Neural cell (in vitro differentiated cells): ENCODE measurements around the gene ABO.

Source experiments
- CTCF ChIP-seq: fragments of 450-650 bp; IDR thresholded peaks from 2 replicates; pipeline ENCODE4 v1.5.1; 2014; ENCODE audit warnings: antibody characterized with exemption, mild to moderate bottlenecking, moderate library complexity; ENCODE audit not compliant: poor library complexity, severe bottlenecking
- EP300 ChIP-seq: fragments of 450-650 bp; conservative IDR thresholded peaks from 2 replicates; pipeline ENCODE4 v1.6.1; 2014; ENCODE audit warnings: antibody characterized with exemption, mild to moderate bottlenecking, moderate library complexity; ENCODE audit not compliant: poor library complexity, severe bottlenecking
- EZH2 ChIP-seq: fragments of 200-600, 300-800 bp; shearing (Covaris generic), sonication (generic); IDR thresholded peaks from 2 replicates; pipeline ENCODE4 v1.6.1; 2014; ENCODE audit warnings: antibody characterized with exemption, low read length, borderline replicate concordance, mild to moderate bottlenecking; ENCODE audit not compliant: insufficient read depth, poor library complexity, severe bottlenecking
- POLR2AphosphoS5 ChIP-seq: IDR thresholded peaks from 2 replicates; pipeline ENCODE4 v1.6.1; 2012
- RAD21 ChIP-seq: fragments of 450-650 bp; conservative IDR thresholded peaks from 2 replicates; pipeline ENCODE4 v1.6.1; 2014; ENCODE audit warnings: antibody characterized with exemption, mild to moderate bottlenecking, moderate library complexity
- SMC3 ChIP-seq: fragments of 450-650 bp; conservative IDR thresholded peaks from 2 replicates; pipeline ENCODE4 v1.6.1; 2014; ENCODE audit warnings: antibody characterized with exemption, mild to moderate bottlenecking, moderate library complexity; ENCODE audit not compliant: poor library complexity
- TAF1 ChIP-seq: IDR thresholded peaks from 2 replicates; pipeline ENCODE4 v1.6.1; 2012; ENCODE audit warnings: low read depth
- TF ChIP-seq, protein P1 (sequence below): IDR thresholded peaks from 2 replicates; pipeline ENCODE4 v1.6.1; 2012; ENCODE audit warnings: borderline replicate concordance

DNA sequence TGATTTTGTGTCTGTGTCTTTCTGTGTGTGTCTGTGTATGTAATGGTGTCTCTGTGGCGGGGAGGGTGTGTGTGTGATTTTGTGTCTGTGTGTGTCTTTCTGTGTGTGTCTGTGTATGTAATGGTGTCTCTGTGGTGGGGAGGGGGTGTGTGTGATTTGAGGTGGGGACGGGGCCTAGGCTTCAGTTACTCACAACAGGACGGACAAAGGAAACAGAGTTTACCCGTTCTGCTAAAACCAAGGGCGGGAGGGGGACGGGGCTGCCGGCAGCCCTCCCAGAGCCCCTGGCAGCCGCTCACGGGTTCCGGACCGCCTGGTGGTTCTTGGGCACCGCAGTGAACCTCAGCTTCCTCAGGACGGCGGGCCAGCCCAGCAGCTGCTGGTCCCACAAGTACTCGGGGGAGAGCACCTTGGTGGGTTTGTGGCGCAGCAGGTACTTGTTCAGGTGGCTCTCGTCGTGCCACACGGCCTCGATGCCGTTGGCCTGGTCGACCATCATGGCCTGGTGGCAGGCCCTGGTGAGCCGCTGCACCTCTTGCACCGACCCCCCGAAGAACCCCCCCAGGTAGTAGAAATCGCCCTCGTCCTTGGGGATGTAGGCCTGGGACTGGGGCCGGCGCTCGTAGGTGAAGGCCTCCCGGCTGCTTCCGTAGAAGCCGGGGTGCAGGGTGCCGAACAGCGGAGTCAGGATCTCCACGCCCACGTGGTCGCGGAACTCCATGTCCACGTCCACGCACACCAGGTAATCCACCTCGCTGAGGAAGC lies 19.4 kb downstream of the ABO start:
- TF ChIP-seq CTCF = no peak
- no peak for TF ChIP-seq EZH2
- TF ChIP-seq POLR2AphosphoS5 = no peak
- TF ChIP-seq EP300 = no peak
- TF ChIP-seq, protein P1, sequence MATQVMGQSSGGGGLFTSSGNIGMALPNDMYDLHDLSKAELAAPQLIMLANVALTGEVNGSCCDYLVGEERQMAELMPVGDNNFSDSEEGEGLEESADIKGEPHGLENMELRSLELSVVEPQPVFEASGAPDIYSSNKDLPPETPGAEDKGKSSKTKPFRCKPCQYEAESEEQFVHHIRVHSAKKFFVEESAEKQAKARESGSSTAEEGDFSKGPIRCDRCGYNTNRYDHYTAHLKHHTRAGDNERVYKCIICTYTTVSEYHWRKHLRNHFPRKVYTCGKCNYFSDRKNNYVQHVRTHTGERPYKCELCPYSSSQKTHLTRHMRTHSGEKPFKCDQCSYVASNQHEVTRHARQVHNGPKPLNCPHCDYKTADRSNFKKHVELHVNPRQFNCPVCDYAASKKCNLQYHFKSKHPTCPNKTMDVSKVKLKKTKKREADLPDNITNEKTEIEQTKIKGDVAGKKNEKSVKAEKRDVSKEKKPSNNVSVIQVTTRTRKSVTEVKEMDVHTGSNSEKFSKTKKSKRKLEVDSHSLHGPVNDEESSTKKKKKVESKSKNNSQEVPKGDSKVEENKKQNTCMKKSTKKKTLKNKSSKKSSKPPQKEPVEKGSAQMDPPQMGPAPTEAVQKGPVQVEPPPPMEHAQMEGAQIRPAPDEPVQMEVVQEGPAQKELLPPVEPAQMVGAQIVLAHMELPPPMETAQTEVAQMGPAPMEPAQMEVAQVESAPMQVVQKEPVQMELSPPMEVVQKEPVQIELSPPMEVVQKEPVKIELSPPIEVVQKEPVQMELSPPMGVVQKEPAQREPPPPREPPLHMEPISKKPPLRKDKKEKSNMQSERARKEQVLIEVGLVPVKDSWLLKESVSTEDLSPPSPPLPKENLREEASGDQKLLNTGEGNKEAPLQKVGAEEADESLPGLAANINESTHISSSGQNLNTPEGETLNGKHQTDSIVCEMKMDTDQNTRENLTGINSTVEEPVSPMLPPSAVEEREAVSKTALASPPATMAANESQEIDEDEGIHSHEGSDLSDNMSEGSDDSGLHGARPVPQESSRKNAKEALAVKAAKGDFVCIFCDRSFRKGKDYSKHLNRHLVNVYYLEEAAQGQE = no peak
- no peak for TF ChIP-seq SMC3
- no peak for TF ChIP-seq TAF1
- no peak for TF ChIP-seq RAD21
